ENCODE results near the gene S100P.

Gene S100P

GRCh38 chr4:6684656-6685055 is 9.0 kb upstream of the S100P start:
- no peak overlapping the region for H3K27ac Mint-ChIP-seq
- no peaks in the 10 kb centered on the region for H3K9me3 Mint-ChIP-seq
- peaks cover 21% of the 10 kb centered on the region for H3K36me3 Mint-ChIP-seq (ENCODE audit: low read depth)
- H3K4me1 Mint-ChIP-seq (ENCODE audit: low read depth): peaks cover 34% of the 10 kb centered on the region
- no peaks in the 10 kb centered on the region for H3K27me3 Mint-ChIP-seq
- DNase-seq: no peak
- H3K4me3 Mint-ChIP-seq: no peak overlapping the region

- H3K27me3 Mint-ChIP-seq: no peaks in the 10 kb centered on the region
- H3K4me3 Mint-ChIP-seq: no peak overlapping the region
- peaks cover 7% of the 10 kb centered on the region for H3K36me3 Mint-ChIP-seq (ENCODE audit: low read depth)
- no peak for DNase-seq
- peaks cover 44% of the 10 kb centered on the region for H3K4me1 Mint-ChIP-seq (ENCODE audit: low read depth)
- H3K27ac Mint-ChIP-seq: peak overlapping the region; percentile 59
- no peaks in the 10 kb centered on the region for H3K9me3 Mint-ChIP-seq
Observed at GRCh38 chr4:6686104-6686787, 7.4 kb upstream of the S100P start.

DNA sequence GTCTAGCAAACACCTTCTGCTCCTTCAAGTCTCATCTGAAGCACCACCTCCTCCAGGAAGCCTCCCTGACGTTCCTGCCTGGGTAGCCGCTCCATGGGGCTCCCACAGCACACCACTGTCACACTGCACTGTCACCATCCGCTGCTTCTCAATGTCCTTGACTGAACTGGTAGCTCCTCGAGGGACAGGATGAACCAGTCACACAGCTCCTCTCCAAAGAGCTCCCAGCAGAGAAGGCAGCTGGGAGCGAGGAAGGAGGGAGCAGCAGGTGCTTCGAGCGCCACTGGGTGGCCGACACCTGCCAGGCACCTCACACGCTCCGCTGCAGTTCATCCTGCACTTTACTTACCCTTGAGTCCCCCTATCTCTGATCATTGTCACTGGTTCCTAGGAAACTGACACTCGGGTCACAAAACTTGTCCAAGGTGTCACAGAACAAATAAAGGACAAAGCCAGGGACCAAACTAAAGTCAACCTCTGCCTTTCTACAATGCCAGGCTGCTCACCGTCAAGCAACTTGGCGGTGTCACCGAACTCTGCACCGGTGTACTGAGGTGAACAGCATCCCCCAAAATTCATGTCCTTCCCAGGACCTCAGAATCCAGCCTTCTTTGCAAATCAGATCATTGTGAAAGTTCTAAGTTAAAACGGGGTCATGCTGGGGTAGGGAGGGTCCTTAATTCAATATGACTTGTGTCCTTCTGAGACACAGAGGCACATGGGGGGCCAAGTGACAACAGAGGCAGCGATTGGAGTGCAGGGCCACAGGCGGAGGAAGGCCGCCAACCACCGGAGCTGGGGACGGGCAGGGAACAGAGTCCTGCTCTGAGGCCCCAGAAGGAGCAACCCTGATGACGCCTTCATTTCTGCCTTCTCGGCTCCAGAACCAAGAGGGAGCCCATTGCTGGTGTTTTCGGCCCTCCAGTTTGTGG is 5.5 kb upstream of the S100P start:
- H3K36me3 Mint-ChIP-seq (ENCODE audit: low read depth): peaks cover 4% of the 10 kb centered on the region
- H3K4me3 Mint-ChIP-seq: peak overlapping the region; percentile 68
- no peaks in the 10 kb centered on the region for H3K9me3 Mint-ChIP-seq
- H3K27me3 Mint-ChIP-seq: no peaks in the 10 kb centered on the region
- no peak for DNase-seq
- peaks cover 56% of the 10 kb centered on the region for H3K4me1 Mint-ChIP-seq (ENCODE audit: low read depth)
- H3K27ac Mint-ChIP-seq: peak overlapping the region; percentile 88

- Mint-ChIP-seq H3K4me3 (peak overlapping the region; percentile 68), H3K9me3 (no peaks in the 10 kb centered on the region), H3K27me3 (no peaks in the 10 kb centered on the region), H3K36me3 (ENCODE audit: low read depth) (peaks cover 4% of the 10 kb centered on the region), H3K27ac (peak overlapping the region; percentile 88), H3K4me1 (ENCODE audit: low read depth) (peaks cover 64% of the 10 kb centered on the region)
- DNase-seq: peak; percentile 80
Observed at GRCh38 chr4:6688879-6689505, 4.7 kb upstream of the S100P start.

DNA sequence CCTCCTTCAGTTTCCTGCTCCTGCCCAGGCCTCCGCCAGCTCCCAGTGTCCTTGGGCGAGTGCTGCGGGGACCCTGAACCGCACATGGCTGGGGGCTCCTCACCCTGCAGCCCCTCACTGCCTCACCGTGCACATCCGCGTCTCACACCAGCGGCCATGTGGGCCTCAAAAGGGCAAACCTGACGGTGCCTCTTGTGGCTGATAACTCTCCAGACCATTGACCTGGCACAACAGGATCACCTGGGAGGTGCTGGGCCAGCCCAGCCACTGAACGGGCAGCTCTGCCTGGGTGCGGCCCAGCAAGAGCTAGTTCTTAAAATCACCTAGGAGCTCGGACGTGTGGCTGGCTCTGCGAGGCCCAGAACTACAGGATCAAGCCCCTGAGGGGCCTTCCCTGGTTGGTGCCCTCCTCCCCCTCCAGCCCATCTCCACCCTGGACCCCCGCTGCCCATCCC is 4.1 kb upstream of the S100P start:
- peaks cover 4% of the 10 kb centered on the region for H3K36me3 Mint-ChIP-seq (ENCODE audit: low read depth)
- DNase-seq: peak; percentile 46
- peak overlapping the region; percentile 88 for H3K27ac Mint-ChIP-seq
- H3K27me3 Mint-ChIP-seq: no peaks in the 10 kb centered on the region
- H3K9me3 Mint-ChIP-seq: no peaks in the 10 kb centered on the region
- H3K4me1 Mint-ChIP-seq (ENCODE audit: low read depth): peaks cover 70% of the 10 kb centered on the region
- H3K4me3 Mint-ChIP-seq: peak overlapping the region; percentile 68

DNA sequence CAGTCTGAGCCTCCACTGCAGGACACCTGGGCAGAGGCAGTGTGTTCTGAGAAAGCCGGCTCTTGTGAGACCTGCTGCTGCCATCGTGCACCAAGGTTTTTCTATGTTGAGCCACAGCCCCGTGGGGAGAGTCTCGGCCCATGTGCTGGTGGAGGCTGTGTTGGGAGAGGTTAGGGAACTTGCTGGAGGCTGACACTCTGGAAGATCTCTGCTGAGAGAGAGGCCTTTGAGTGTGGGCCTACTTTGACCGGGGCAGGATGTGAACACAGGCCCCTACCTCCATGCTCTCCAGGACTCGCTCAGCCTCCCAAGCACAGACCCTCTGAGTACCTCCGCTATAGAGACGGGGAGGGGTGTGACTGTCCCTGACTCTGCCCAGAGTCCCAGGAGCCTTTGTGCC is 1.3 kb upstream of the S100P start:
- peaks cover 92% of the 10 kb centered on the region for H3K4me1 Mint-ChIP-seq (ENCODE audit: low read depth)
- DNase-seq: no peak
- H3K27ac Mint-ChIP-seq: peak overlapping the region; percentile 95
- no peaks in the 10 kb centered on the region for H3K36me3 Mint-ChIP-seq (ENCODE audit: low read depth)
- no peak overlapping the region for H3K4me3 Mint-ChIP-seq
- no peaks in the 10 kb centered on the region for H3K27me3 Mint-ChIP-seq
- no peaks in the 10 kb centered on the region for H3K9me3 Mint-ChIP-seq

DNA sequence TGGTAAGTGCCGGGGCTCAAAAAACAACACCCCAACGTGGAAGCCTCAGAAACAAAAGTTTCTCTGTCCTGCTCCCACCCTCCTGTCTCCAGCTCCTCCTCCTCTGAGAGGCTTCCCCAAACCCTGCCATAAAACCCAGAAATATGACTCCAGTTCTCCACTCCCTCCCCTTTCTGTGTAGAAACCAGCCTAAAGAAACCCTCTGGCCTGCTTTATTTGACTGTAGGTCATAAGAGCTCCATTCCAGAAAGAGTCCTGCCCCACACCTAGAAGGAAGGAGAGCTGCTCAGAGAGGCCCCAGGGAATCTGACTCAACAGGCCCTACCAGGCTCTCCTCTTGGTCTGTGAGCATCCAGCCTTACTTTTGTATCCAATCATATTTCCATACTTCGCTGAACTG is 872 bp upstream of the S100P start:
- Mint-ChIP-seq H3K27ac (peak overlapping the region; percentile 95), H3K4me3 (no peak overlapping the region)

GRCh38 chr4:6694177-6694901 is 661 bp downstream of the S100P start:
- DNase-seq: no peak
- Mint-ChIP-seq H3K36me3 (ENCODE audit: low read depth) (peaks cover 4% of the 10 kb centered on the region), H3K4me1 (ENCODE audit: low read depth) (peaks cover 84% of the 10 kb centered on the region), H3K9me3 (no peaks in the 10 kb centered on the region), H3K27me3 (no peaks in the 10 kb centered on the region), H3K27ac (peak overlapping the region; percentile 95), H3K4me3 (peak overlapping the region; percentile 43)

More for the DNA sequence above, 872 bp upstream of the S100P start:
- Mint-ChIP-seq H3K9me3 (no peaks in the 10 kb centered on the region), H3K4me1 (ENCODE audit: low read depth) (peaks cover 88% of the 10 kb centered on the region), H3K36me3 (ENCODE audit: low read depth) (no peaks in the 10 kb centered on the region), H3K27me3 (no peaks in the 10 kb centered on the region)
- no peak for DNase-seq

DNA sequence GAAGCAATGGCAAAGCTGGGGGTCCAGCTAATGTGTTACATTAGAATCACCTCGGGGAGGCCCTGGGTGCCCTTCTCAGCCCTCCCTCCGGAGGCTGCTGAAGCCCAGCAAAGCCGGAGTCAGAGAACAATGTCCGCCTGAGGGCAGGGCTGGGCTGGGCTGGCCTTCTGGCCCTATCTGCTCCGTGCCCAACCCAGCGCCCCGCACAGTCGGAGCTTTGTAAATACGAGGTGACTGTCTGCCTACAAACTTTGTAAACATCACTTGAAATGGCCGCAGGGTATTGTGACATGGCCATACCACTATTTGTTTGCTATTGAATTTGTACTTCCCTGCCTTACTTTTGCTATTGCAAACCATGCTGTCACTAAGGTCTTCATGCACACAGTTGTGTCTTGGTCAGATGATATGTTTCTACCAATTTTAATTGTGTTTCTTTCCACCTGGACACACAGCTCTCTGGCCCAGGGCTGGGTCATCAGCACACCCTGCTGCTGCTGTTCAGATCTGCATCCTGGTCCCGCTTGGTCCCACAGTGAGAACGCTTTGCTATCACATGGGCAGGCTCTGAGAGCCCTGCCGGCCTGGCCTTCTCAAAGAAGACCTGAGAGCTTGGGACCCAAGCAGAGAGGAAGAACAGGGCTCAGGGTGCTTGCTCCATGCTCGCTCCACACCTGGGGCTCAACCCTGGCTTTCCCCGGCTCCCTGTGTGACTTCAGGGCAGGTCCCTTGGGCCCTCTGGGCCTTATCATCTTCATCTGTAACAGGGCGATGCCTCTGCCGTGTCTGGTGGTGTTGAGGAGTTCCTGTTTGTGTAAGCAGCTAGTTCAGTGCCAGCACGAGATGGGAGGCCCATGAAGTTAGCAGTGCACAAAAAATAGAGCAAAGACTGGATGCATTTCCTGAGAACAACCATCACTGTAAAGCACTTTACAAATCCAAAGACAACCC is 2.3 kb downstream of the S100P start:
- DNase-seq: peak; percentile 62
- peaks cover 81% of the 10 kb centered on the region for H3K4me1 Mint-ChIP-seq (ENCODE audit: low read depth)

GRCh38 chr4:6696611-6697010 is 2.9 kb downstream of the S100P start:
- H3K9me3 Mint-ChIP-seq: no peaks in the 10 kb centered on the region
- no peaks in the 10 kb centered on the region for H3K27me3 Mint-ChIP-seq
- DNase-seq: no peak
- peaks cover 77% of the 10 kb centered on the region for H3K4me1 Mint-ChIP-seq (ENCODE audit: low read depth)
- peaks cover 24% of the 10 kb centered on the region for H3K36me3 Mint-ChIP-seq (ENCODE audit: low read depth)
- H3K27ac Mint-ChIP-seq: peak overlapping the region; percentile 95
- peak overlapping the region; percentile 54 for H3K4me3 Mint-ChIP-seq

More for the DNA sequence above, 2.3 kb downstream of the S100P start:
- peak overlapping the region; percentile 95 for H3K27ac Mint-ChIP-seq
- no peaks in the 10 kb centered on the region for H3K27me3 Mint-ChIP-seq
- peak overlapping the region; percentile 54 for H3K4me3 Mint-ChIP-seq
- peaks cover 19% of the 10 kb centered on the region for H3K36me3 Mint-ChIP-seq (ENCODE audit: low read depth)
- H3K9me3 Mint-ChIP-seq: no peaks in the 10 kb centered on the region

DNA sequence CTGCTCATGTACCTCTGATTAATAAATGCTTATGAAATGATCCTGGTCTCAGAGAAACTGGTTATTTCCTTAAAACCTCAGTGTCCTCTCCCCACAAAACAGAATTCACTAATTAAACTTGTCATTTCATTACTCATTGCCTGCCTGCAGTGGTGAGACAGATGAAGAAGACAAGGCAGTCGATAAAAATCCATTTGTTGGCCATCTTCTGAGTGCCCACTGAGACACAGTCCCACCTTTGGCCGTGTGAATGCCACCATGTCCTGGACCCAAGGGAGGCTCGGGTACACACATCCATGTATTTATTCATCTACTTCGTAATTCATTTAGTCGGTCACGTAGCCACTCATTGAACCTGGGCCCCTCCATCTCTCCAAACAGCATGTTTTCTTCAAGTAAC is 3.5 kb downstream of the S100P start:
- Mint-ChIP-seq H3K4me1 (ENCODE audit: low read depth) (peaks cover 76% of the 10 kb centered on the region), H3K27ac (peak overlapping the region; percentile 95), H3K36me3 (ENCODE audit: low read depth) (peaks cover 29% of the 10 kb centered on the region), H3K27me3 (no peaks in the 10 kb centered on the region), H3K4me3 (no peak overlapping the region), H3K9me3 (no peaks in the 10 kb centered on the region)
- no peak for DNase-seq

DNA sequence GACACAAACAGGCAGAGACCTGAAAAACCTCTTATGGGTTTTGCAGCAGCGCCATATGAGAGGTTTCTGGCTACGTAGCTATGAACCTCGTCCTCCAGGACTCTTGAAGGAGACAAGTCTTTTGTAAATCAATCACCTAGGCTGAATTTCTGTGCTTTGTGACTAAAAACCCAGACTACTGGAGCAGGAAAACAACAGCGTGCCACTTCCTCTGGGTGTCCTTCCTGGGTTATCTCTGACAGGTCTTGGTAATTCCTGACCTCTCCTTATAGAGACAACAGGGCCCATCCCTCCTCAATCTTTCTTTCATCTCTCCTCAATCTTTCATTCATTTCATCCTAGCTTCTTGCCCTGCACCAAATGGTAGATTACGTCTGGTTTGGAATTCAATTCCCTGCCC is 5.7 kb downstream of the S100P start:
- no peak for DNase-seq
- Mint-ChIP-seq H3K27me3 (no peaks in the 10 kb centered on the region), H3K9me3 (no peaks in the 10 kb centered on the region), H3K36me3 (ENCODE audit: low read depth) (peaks cover 46% of the 10 kb centered on the region), H3K4me1 (ENCODE audit: low read depth) (peaks cover 72% of the 10 kb centered on the region), H3K27ac (peak overlapping the region; percentile 70), H3K4me3 (no peak overlapping the region)

DNA sequence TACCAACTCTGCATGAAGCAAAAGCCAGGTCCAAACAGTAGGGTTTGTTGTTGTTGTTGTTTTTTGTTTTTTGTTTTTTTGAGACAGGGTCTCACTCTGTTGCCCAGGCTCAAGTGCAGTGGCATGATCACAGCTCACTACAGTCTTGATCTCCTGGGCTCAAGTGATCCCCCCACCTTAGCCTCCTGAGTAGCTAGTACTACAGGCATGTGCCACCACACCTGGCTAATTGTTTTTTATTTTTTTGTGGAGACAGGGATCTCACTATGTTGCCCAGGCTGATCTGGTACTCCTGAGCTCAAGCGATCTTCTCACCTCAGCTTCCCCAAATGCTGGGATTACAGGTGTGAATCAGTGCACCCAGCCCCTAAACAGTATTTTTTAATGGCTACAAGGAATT is 6.2 kb downstream of the S100P start:
- no peaks in the 10 kb centered on the region for H3K9me3 Mint-ChIP-seq
- H3K4me1 Mint-ChIP-seq (ENCODE audit: low read depth): peaks cover 72% of the 10 kb centered on the region
- H3K27ac Mint-ChIP-seq: peak overlapping the region; percentile 70
- DNase-seq: no peak
- peaks cover 51% of the 10 kb centered on the region for H3K36me3 Mint-ChIP-seq (ENCODE audit: low read depth)
- no peak overlapping the region for H3K4me3 Mint-ChIP-seq
- no peaks in the 10 kb centered on the region for H3K27me3 Mint-ChIP-seq
